Measurements from ENCODE around the gene ABHD17A. TPM values are rescaled to one million over a fixed set of nuclear protein-coding genes. Genes with fewer than 3 reads are reported as not detected.
A peak's percentile ranks its signal among the peaks of the same experiment; 100 is the strongest.

ABHD17A gene
- total RNA-seq, 1 experiment from 2014 or later: 47.5 TPM

- peaks cover 17% of the 10 kb centered on the region; the same call in 1 of the 2 replicates for H3K79me2 ChIP-seq (ENCODE audit: insufficient read depth, low read length)
Observed at GRCh38 chr19:1905863-1906375, 20.6 kb upstream of the ABHD17A start.

More at GRCh38 chr19:1905863-1906375, 20.6 kb upstream of the ABHD17A start:
- Histone ChIP-seq H3K9ac (ENCODE audit: extremely low read depth, insufficient read length, low read length) (peak overlapping the region; percentile 35), H3K23me2 (ENCODE audit: insufficient read length, low read depth, low read length, poor library complexity, severe bottlenecking) (peaks cover 6% of the 10 kb centered on the region), H2BK15ac (ENCODE audit: low read depth, low read length) (no peak overlapping the region), H3K18ac (ENCODE audit: insufficient read length, low read depth, low read length) (peak overlapping the region; percentile 38), H3K79me1 (ENCODE audit: insufficient read depth, low read depth, low read length, poor library complexity, severe bottlenecking) (peaks cover 4% of the 10 kb centered on the region), H2BK5ac (ENCODE audit: insufficient read length, low read length) (no peak overlapping the region), H4K8ac (replicated peaks; ENCODE audit: insufficient read length, low read depth, low read length) (no peak overlapping the region), H3K56ac (ENCODE audit: insufficient read length, low read depth, low read length) (no peak overlapping the region), H3K4ac (ENCODE audit: low read depth, low read length) (no peak overlapping the region), H3K4me2 (ENCODE audit: insufficient read depth, insufficient read length, low read length) (peak overlapping the region; percentile 26), H3K4me1 (ENCODE audit: insufficient read depth, low read length) (0 out of 2 replicates have a peak, but pooled peaks cover 2% of the 10 kb centered on the region), H4K91ac (ENCODE audit: insufficient read length, low read depth, low read length) (no peak overlapping the region), H4K20me1 (ENCODE audit: control insufficient read depth, insufficient read depth, insufficient read length) (no peaks in the 10 kb centered on the region), H2BK20ac (ENCODE audit: low read depth, low read length, poor library complexity, severe bottlenecking) (no peak overlapping the region), H3K27ac (ENCODE audit: insufficient read length, low read depth, low read length) (no peak overlapping the region), H2AFZ (ENCODE audit: low read length) (no peak overlapping the region), H2AK5ac (ENCODE audit: insufficient read length, low read length) (no peak overlapping the region), H2BK12ac (ENCODE audit: insufficient read length, low read depth, low read length) (no peak overlapping the region), H3T11ph (ENCODE audit: low read length) (no peak overlapping the region), H3K23ac (ENCODE audit: insufficient read length, low read depth, low read length) (no peak overlapping the region), H2BK120ac (ENCODE audit: low read depth, low read length, poor library complexity, severe bottlenecking) (no peak overlapping the region), H3K9me3 (ENCODE audit: control insufficient read depth, low read depth, low read length) (no peaks in the 10 kb centered on the region), H3K27me3 (ENCODE audit: insufficient read depth, low read length) (no peaks in the 10 kb centered on the region), H3K14ac (ENCODE audit: insufficient read depth, low read length) (no peak overlapping the region), H4K5ac (ENCODE audit: insufficient read length, low read depth, low read length) (no peak overlapping the region)
- Mint-ChIP-seq H3K4me1 (peaks cover 11 to 17% of the 10 kb centered on the region in 2 experiments), H3K4me3 (peak overlapping the region; percentile 78 to 89), H3K27me3 (ENCODE audit: low read depth) (no peaks in the 10 kb centered on the region), H3K36me3 (ENCODE audit: insufficient read depth in 1 of 3, low read depth in 3 of 3) (peaks cover 5 to 12% (median 8%) of the 10 kb centered on the region in 3 experiments; a peak in 6 of 7 replicates), H3K9me3 (no peaks in the 10 kb centered on the region; a peak in 1 of 5 replicates), H3K27ac (peak overlapping the region; percentile 91 to 95 (median 94))
- DNase-seq: no peak
- TF ChIP-seq CTCF (conservative IDR thresholded peaks at IDR 0.05): no peak
- no CpG with 5 or more reads among the region's 15 CpGs for WGBS (ENCODE audit: extremely low coverage, insufficient read length, low lambda C conversion rate)
